Endometrium (tissue), 2 donors: ENCODE measurements around the gene KANSL2.
"Not testable (repeated sequence)": the region's sequence is repeated elsewhere in the genome, so short reads cannot be mapped to it uniquely, and the experiment has no call there.

Source experiments
- FAIRE-seq: peaks from 2 replicates; lab custom pipeline; 2012; peaks lifted over from hg19 to GRCh38; lab: Jason Lieb, UNC
- donor health status: control.
- donor health status: control.

Gene KANSL2, protein sequence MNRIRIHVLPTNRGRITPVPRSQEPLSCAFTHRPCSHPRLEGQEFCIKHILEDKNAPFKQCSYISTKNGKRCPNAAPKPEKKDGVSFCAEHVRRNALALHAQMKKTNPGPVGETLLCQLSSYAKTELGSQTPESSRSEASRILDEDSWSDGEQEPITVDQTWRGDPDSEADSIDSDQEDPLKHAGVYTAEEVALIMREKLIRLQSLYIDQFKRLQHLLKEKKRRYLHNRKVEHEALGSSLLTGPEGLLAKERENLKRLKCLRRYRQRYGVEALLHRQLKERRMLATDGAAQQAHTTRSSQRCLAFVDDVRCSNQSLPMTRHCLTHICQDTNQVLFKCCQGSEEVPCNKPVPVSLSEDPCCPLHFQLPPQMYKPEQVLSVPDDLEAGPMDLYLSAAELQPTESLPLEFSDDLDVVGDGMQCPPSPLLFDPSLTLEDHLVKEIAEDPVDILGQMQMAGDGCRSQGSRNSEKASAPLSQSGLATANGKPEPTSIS

DNA sequence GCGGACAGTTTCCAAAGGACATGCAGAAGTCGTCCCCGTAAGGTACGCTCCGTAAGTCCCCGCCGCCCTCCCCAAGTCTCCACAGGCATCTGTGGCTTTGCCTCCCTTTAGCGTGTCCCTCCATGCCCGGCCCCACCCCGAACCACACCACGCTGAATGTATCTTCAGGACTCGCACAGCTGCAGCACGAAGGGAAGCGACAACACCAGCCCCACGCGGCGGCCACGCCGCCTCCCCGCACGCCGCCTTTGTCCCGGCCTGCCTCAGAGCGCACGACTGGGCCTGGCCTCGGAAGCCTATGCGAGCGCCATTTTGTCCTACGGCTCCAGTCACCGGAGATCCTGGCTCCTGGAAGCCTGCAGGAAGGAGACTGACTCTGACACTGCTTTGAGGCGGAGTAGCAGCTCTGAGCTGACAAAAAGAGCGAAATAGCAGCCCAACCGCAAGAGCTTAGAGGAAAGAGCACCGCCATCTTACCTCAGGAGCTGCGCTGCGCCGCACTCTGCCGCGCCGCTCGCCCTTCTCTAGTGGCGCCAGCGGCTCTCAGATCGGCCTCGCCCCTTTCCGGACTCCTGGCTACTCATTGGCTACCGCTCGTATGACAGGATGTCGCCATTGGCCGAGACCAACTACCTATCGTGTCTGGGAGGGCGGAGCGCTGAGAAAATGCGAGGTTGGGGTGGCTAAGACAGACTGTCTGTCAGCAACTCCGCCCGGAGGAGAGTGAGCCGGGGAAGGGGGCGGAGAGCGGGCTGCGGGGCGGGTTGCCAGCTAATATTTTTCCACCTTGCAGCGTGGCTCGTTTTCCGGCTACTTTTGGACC lies at the start of gene KANSL2:
Gene KANSL2, minus strand, starts transcription at position 529 of the 823 bp plus-strand sequence. CDS start 606 bp downstream, outside the sequence.
- peak; percentile 92 for FAIRE-seq

DNA sequence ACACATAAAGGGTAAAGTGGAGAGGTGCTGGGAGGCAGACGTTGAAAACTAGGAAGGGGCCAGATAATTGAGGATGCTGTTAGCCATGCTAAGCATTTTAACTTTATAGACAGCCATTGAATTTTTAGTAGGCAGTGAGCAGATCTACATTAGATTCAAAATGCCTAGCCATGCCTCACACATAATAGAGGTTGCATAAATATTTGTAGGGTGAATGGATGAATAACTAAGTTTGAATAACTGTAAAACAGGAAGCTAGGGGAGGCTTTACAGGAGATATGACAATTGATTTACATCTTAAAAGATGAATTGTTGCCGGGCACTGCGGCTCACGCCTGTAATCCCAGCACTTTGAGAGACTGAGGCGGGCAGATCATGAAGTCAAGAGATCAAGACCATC lies 46.8 kb upstream of the KANSL2 start:
- FAIRE-seq, result no peak

DNA sequence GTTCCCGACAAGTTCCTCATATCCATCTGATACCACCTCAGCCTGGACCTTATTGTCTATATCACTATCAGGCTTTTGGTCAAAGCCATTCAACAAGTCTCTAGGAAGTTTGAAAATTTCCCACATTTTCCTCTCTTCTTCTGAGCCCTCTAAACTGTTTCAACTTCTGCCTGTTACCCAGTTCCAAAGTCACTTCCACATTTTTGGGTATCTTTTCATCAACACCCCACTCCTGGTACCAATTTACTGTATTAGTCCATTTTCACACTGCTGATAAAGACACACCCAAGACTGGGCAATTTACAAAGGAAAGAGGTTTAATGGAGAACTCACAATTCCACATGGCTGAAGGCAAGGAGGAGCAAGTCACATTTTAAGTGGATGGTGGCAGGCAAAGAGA lies 38.7 kb upstream of the KANSL2 start:
- FAIRE-seq, result not testable (repeated sequence)

DNA sequence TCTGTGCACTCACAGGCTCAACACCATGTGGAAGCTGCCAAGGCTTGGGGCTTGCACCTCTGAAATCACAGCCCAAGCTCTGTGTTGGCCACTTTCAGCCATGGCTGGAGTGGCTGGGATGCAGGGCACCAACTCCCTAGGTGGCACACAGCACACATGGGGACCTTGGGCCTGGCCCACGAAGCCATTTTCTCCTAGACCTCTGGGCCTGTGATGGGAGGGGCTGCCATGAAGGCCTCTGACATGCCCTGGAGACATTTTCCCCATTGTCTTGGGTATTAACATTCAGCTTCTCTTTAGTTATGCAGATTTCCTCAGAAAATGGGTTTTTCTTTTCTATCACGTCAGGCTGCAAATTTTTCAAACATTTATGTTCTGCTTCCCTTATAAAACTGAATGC lies 38.1 kb upstream of the KANSL2 start:
- not testable (repeated sequence) for FAIRE-seq

DNA sequence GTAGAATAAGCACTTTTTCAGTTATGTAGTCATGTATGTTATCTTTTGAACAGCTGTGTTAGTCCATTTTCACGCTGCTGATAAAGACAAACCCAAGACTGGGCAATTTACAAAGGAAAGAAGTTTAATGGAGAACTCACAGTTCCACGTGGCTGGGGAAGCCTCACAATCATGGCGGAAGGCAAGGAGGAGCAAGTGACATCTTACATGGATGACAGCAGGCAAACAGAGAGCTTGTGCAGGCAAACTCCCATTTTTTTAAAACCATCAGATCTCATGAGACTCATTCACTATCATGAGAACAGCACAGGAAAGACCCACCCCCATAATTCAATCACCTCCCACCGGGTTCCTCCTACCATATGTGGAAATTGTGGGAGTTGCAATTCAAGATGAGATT lies 37.0 kb upstream of the KANSL2 start:
- FAIRE-seq, result not testable (repeated sequence)

DNA sequence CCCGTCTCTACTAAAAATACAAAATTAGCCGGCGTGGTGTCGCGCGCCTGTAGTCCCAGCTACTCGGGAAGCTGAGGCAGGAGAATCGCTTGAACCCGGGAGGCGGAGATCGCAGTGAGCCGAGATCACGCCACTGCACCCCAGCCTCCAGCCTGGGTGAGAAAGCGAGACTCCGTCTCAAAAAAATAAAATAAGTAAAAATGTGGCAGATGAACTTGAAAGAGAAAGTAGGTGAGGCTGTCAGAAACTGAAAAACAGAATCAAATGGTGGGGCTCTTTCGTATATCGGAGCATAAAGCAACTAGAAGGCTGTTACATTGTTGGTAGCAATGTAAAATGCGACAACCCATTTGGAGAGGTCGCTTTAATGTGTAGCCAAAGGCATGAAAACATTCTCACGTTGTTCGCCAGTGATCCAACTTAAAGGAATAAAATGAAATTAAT lies 35.2 kb upstream of the KANSL2 start:
- no peak for FAIRE-seq

DNA sequence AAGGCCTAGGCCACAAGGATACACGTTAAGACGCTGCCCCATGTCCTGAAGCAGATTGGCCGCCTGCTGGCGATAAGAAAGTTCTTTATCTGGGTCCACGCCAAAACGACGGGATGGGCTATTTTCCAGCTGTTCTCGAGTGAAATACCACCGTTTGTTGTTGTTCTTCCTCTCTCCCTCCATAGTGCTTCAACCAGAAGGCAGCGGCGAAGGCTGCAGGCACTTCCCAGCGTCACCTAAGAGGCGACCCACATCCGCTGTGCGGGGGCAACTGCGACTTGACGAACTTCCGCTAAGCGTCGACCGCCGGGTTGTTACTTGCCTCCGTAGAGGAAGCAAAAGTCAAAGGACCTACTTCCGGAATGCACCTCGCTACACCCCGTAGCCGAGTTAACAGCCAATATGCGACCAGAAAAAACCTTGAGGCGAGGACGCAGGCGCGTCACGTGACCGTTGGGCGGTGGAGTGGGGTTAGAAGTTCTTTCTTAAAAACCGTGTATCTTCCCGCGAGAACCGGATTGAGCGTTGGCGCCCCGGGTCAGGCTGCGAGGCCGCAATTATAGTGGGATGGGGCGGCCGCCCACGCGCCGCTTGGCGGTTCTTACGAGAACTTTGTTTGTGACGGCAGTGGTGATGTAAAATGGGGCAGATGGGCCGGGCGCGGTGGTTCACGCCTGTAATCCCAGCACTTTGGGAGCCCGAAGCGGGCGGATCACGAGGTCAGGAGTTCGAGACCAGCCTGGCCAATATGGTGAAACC lies 34.6 kb upstream of the KANSL2 start, which contains the start of gene CCNT1:
Gene CCNT1, minus strand, starts transcription at position 215 of the 759 bp plus-strand sequence. Its CDS starts 32 bp downstream, at position 183.
- FAIRE-seq, result peak; percentile 98

DNA sequence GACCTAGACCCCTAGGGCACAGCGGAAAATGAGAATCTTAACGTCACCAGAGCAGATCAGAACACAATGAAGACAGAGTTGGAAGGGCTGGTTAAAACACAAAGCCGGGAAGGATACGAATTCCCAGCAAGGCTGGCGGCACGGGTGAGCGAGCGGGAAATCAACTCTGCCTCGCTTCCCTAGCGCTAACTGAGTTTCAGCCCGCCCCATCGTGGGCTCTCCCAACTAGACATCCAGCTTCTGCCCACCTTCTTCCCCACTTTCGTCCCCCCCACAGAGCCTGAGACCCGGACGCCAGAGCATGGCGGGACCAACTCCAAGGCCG lies 34.1 kb upstream of the KANSL2 start:
- FAIRE-seq, result no peak

DNA sequence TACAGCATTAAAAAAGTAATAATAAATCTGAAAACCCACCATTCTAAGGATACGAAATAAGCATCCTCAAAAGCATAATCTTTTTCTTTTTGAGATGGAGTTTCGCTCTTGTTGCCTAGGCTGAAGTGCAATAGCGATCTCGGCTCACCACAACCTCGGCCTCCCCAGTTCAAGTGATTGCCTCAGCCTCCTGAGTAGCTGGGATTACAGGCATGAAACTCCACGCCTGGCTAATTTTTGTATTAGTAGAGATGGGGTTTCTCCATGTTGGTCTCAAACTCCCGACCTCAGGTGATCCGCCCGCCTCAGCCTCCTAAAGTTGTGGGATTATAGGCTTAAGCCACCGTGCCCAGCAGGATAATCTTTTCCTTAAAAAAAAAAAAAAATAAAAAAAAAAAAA lies 30.2 kb upstream of the KANSL2 start:
- FAIRE-seq, result no peak

DNA sequence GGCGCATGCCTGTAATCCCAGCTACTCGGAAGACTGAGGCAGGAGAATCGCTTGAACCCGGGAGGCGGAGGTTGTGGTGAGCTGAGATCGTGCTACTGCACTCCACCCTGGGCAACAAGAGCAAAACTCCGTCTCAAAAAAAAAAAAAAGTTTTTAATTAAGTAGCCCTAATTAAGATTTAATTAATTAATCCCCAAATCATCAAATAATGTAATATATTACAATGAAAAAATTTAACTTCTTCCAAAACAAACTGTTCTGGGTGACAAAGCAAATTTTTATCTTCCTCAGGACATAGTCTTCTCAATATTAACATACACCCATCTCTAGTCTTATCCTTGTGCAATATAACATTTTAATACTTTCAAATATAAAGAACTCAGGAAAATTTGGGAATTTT lies 16.8 kb upstream of the KANSL2 start:
- FAIRE-seq, result not testable (repeated sequence)

DNA sequence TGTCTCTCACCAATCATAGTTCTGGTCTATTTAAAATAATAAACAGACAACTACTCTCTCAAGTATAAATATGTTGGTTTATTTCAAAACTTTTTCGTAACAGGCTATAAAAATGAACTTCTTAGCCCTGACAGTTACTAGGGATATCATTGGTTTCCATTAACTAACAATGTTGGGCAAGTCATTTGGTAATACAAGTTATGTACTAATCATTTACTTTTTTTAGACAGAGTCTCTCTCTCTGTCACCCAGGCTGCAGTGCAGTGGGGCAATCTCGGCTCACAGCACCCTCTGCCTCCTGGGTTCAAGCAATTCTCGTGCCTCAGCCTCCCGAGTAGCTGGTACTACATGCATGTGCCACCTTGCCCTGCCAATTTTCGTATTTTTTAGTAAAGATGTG lies 14.6 kb upstream of the KANSL2 start:
- no peak for FAIRE-seq

DNA sequence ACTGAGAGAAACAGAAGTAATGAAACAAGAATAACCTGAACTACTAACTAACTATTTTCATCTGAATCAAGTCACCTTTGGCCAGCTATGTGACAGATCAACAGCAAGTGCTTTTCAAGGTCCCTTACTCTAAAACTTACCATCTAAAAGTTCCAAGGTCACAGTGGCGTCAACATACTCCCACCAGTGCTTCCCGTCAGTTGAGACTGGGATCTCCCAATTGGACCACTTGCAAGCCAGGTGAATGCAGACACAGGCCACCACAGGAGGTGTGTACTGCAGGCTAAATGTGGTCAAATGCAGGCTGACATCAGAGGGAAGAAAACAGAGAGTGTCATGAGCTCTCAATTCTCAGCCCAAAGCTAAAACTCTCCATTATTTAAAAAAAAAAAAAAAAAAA lies 13.8 kb upstream of the KANSL2 start:
- no peak for FAIRE-seq

DNA sequence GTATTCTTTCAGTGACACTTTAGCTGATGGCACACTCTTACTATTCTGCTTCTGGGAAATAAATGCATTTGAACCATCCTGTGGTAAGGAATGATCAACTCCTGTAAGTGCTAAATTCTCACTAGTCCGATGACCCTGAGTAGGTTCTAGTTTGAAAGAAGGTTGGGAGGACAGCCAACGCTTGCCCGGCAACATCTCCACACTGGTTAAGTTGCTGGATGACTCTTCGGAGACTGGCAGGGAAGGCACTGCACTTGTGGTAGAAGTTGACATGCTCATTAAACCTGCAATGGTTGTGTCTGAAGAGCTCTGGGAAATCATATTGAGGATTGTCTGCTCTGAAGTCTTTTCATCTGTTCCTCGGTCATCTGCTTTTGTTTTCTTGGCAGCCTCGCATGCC lies 12.0 kb upstream of the KANSL2 start:
- FAIRE-seq, result no peak

DNA sequence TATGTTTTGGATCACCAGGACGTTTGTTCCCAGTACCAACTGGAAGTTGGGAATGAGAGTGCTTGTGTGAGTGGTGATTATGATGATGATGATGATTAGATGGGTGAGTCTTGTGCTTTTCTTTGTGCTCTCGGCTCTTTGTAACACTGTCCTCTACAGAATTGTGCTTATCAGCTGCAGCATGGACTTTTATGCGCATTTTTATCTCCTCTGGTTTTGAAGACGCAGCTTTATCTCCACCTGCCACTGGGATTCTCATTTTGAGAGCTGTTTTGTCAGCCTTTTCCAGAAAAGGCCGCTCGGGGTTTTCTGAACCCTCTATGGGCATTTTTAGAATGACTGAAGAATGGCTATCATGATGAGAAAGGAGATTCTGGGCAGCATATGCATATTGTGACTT lies 11.5 kb upstream of the KANSL2 start:
- FAIRE-seq, result no peak

DNA sequence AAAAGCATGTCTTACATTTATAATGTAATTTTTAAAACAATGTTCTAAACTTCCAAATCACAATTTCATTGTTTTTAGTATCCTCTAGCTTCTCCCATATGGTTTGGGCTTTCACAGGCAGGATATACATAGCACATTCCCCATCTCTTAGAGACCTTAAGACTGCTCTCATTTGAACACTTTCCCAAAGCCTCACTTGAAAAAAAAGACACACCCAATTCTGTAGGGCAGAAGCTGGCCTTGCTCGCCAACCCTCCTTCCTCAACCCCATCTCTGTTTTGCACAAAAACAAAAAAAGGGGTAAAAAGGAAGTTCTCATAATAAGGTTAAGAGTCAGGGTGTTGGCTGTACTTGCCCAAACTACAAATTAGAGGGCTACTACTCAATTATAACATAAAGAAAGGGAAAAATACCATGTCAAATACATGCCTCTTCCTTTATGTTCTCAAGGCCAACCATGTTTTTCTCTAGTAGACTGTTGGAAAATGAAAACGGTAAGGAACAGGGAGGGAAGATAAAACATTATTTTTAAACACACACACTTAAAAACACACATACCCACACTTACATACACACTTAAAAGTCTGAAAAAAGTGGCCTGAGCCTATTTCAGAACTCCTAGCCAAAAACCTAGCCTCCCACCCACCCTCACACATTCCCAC lies 9.9 kb upstream of the KANSL2 start:
- FAIRE-seq, result no peak

DNA sequence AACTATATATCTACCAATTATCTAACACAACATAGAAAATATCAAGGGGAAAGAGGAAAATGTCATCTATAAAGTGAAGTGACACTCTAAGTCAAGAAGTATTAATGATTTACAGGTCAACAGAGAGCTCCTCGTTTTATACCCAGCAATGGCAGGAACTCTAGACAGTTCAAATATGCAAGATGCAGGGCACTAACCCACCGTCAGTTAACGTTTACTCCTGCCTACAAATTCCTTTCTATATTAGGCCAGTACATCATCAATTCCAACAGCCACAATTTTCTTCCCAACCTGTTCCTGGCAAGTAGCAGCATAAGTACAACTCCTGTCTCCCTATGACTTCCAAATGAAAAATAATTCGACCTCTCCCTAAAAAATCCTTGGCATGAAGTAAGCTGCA lies 9.0 kb upstream of the KANSL2 start:
- no peak for FAIRE-seq

DNA sequence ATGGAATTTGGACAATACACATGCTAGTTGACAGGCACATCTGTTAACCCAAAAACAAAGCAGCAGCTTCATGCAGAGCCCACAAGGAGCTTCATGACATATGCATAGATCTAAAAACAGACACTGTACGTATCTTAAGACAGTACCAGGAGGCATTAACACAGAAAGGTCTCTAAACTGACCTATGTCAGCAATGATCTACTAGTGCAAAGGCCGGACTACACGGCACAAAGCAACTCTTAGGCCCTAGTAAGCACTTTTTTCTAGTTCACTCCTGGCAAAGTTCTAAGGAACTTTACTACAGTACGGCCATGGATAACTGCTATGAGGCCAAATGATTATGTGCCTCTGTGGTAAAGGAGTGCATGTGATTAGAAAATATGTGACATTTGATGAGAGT lies 8.4 kb upstream of the KANSL2 start:
- no peak for FAIRE-seq

DNA sequence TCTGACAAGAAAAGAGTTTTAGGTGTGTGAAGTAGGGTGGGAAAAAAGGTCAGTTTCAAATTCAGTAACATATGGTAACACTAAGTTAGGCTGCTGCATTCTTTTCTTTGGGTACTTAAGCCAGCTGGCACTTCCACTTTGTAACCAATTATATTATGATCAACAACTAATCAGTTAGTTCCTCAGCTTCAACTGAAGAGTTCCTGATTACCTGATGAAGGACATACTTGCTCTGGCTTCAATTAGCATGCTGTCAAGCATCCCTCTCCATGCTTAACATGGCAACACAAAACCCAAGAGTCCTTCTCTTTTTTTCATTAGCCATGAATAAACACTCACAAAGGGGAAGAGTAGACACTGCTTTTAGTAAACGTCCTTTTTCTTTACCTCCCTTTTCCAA lies 6.8 kb upstream of the KANSL2 start:
- no peak for FAIRE-seq

DNA sequence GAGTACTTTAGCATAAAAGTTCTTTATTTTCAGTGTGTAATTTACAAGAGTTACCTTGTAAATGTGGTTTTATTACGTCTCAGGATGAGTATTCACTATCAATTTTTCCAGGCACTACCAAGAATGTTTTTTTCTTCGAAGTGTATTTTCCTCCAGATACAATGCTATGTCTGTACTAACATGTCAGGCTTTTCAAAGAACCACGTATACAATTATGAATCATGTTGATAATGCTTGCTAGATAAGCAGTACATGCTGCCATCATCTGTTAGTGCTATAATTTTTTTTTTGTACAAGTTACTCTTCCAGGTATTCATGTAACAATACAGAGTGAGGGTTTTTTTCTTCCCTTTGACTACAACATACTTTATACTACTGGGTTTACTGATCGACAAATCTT lies 5.6 kb upstream of the KANSL2 start:
- no peak for FAIRE-seq

DNA sequence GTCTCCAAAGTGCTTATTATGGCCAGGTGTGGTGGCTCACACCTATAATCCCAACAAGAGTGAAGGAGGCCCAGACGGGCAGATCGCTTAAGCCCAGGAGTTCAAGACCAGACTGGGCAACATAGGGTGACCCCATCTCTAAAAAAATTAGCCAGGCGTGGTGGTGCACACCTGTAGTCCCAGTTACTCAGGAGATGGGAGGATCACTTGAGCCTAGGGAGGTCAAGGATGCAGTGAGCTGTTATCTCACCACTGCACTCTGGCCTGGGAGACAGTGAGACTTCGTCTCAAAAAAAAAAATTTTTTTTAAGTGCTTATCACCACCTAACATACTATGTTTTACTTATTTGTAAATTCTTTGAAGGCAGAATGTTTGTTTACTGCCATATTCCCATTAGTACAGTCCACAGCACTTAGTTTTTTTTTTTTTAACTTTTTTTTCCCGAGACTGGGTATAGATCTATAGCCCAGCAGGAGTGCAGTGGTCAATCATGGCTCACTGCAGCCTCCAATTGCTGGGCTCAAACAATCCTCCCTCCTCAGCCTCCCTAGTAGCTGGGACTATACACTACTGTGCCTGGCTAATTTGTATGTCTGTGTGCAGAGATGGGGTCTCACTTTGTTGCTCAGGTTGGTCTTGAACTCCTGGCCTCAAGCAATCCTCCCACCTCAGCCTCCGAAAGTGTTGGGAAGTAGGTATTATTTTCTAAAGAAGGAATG lies 4.7 kb upstream of the KANSL2 start:
- no peak for FAIRE-seq

DNA sequence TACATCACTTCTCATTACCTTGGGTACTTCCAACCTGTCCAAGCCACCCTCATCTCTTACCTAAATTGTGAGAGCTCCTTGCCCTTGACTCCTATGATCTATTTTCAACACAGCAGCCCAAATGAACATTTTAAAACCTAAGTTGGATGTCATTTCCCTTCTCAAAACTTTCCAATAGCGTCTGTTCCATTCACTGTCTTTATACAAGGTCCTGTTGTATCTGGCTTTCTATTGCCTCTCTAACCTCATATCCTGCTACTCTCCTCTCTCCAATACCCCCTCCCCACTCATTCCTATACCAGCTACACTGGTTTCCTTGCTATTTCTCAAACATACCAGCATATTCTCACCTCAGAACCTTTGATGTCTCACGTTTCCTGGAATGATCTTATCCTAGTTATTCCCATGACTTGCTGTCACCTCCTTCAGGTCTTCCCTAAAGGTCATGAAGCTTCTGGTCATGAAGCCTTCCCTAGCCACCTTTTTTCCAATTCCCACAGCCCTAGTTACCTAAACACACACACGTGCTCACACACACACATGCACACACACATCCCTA lies 4.1 kb upstream of the KANSL2 start:
- no peak for FAIRE-seq
